Measurements from ENCODE around the gene NUDT12.

Gene NUDT12

GRCh38 chr5:103541114-103541513 lies 21.5 kb downstream of the NUDT12 start:
- DNase-seq (ENCODE audit: low spot score): no peak

GRCh38 chr5:103539376-103540330 lies 22.9 kb downstream of the NUDT12 start:
- DNase-seq (ENCODE audit: low spot score): no peak

- no peak for DNase-seq (ENCODE audit: low spot score)
Observed at GRCh38 chr5:103532086-103532734, 30.4 kb downstream of the NUDT12 start.

- DNase-seq (ENCODE audit: low spot score): no peak
Observed at GRCh38 chr5:103526164-103526915, 36.2 kb downstream of the NUDT12 start.

GRCh38 chr5:103525361-103525760 lies 37.2 kb downstream of the NUDT12 start:
- DNase-seq (ENCODE audit: low spot score): no peak

GRCh38 chr5:103523319-103523718 lies 39.3 kb downstream of the NUDT12 start:
- no peak for DNase-seq (ENCODE audit: low spot score)

- DNase-seq (ENCODE audit: low spot score): peak; percentile 10
Observed at GRCh38 chr5:103522586-103522985, 40.0 kb downstream of the NUDT12 start.

- no peak for DNase-seq (ENCODE audit: low spot score)
Observed at GRCh38 chr5:103519550-103519949, 43.0 kb downstream of the NUDT12 start.

- DNase-seq (ENCODE audit: low spot score): no peak
Observed at GRCh38 chr5:103514371-103514770, 48.2 kb downstream of the NUDT12 start.

- no peak for DNase-seq (ENCODE audit: low spot score)
Observed at GRCh38 chr5:103513701-103514100, 48.9 kb downstream of the NUDT12 start.

- DNase-seq (ENCODE audit: low spot score): no peak
Observed at GRCh38 chr5:103512500-103512899, 50.1 kb downstream of the NUDT12 start.

- no peak for DNase-seq (ENCODE audit: low spot score)
Observed at GRCh38 chr5:103511554-103511885, 51.1 kb downstream of the NUDT12 start.

GRCh38 chr5:103510851-103511553 lies 51.6 kb downstream of the NUDT12 start:
- no peak for DNase-seq (ENCODE audit: low spot score)

- DNase-seq (ENCODE audit: low spot score): peak; percentile 27
Observed at GRCh38 chr5:103505581-103506305, 56.8 kb downstream of the NUDT12 start.

- DNase-seq (ENCODE audit: low spot score): no peak
Observed at GRCh38 chr5:103503066-103503465, 59.5 kb downstream of the NUDT12 start.

GRCh38 chr5:103502662-103503061 lies 59.9 kb downstream of the NUDT12 start:
- no peak for DNase-seq (ENCODE audit: low spot score)
